ENCODE data around the gene CASP3. TPM values are rescaled to one million over a fixed set of nuclear protein-coding genes. Genes with fewer than 3 reads are reported as not detected.
"Not testable (repeated sequence)": the region's sequence is repeated elsewhere in the genome, so short reads cannot be mapped to it uniquely, and the experiment has no call there.

Gene CASP3
- total and polyA plus RNA-seq, 2 experiments from 2014 or later, result 28.7 to 50.1 TPM

GRCh38 chr4:184632842-184633241 is 16.4 kb downstream of the CASP3 start:
- Histone ChIP-seq H3K4me3 (no peak overlapping the region), H3K36me3 (peaks cover 52% of the 10 kb centered on the region), H3K9me3 (ENCODE audit: low read depth) (no peaks in the 10 kb centered on the region), H3K27me3 (no peaks in the 10 kb centered on the region), H3K27ac (no peak overlapping the region), H3K4me1 (ENCODE audit: low read depth) (no peaks in the 10 kb centered on the region)
- DNase-seq (ENCODE audit: low read depth in 1 of 2, low spot score in 1 of 2), result no peak
- TF ChIP-seq CTCF (IDR thresholded peaks at IDR 0.05; ENCODE audit: low read depth, low read length), result no peak

- no peaks in the 10 kb centered on the region for H3K9me3 ChIP-seq (ENCODE audit: low read depth)
- no peak overlapping the region for H3K27ac ChIP-seq
- H3K4me3 ChIP-seq, result no peak overlapping the region
- no peak for DNase-seq (ENCODE audit: low read depth in 1 of 2, low spot score in 1 of 2)
- no peaks in the 10 kb centered on the region for H3K4me1 ChIP-seq (ENCODE audit: low read depth)
- H3K36me3 ChIP-seq, result peaks cover 36% of the 10 kb centered on the region
- TF ChIP-seq CTCF (IDR thresholded peaks at IDR 0.05; ENCODE audit: low read depth, low read length), result no peak
- no peaks in the 10 kb centered on the region for H3K27me3 ChIP-seq
These were observed 21.1 kb downstream of the CASP3 start for GRCh38 chr4:184628103-184628502.

- H3K27ac ChIP-seq; H3K27me3 ChIP-seq; H3K4me1 ChIP-seq (ENCODE audit: low read depth); H3K9me3 ChIP-seq (ENCODE audit: low read depth); H3K4me3 ChIP-seq; DNase-seq (ENCODE audit: low read depth in 1 of 2, low spot score in 1 of 2): not testable (repeated sequence)
- peaks cover 23% of the 10 kb centered on the region for H3K36me3 ChIP-seq
These were observed 23.3 kb downstream of the CASP3 start for GRCh38 chr4:184625783-184626596.

GRCh38 chr4:184624972-184625554 is 24.2 kb downstream of the CASP3 start:
- no peak overlapping the region for H3K4me3 ChIP-seq
- H3K27ac ChIP-seq, result no peak overlapping the region
- no peak for TF ChIP-seq CTCF (IDR thresholded peaks at IDR 0.05; ENCODE audit: low read depth, low read length)
- peaks cover 14% of the 10 kb centered on the region for H3K36me3 ChIP-seq
- no peak for DNase-seq (ENCODE audit: low read depth in 1 of 2, low spot score in 1 of 2)
- H3K27me3 ChIP-seq, result no peaks in the 10 kb centered on the region
- H3K9me3 ChIP-seq (ENCODE audit: low read depth), result no peaks in the 10 kb centered on the region
- no peaks in the 10 kb centered on the region for H3K4me1 ChIP-seq (ENCODE audit: low read depth)

- not testable (repeated sequence) for H3K27me3 ChIP-seq; H3K27ac ChIP-seq; H3K9me3 ChIP-seq (ENCODE audit: low read depth); DNase-seq (ENCODE audit: low read depth in 1 of 2, low spot score in 1 of 2); H3K4me1 ChIP-seq (ENCODE audit: low read depth); H3K36me3 ChIP-seq; H3K4me3 ChIP-seq
These were observed 24.7 kb downstream of the CASP3 start for GRCh38 chr4:184624504-184624903.

- Histone ChIP-seq H3K36me3 (no peaks in the 10 kb centered on the region), H3K27me3 (no peaks in the 10 kb centered on the region), H3K4me1 (ENCODE audit: low read depth) (no peaks in the 10 kb centered on the region), H3K27ac (no peak overlapping the region), H3K4me3 (no peak overlapping the region), H3K9me3 (ENCODE audit: low read depth) (no peaks in the 10 kb centered on the region)
- TF ChIP-seq CTCF (IDR thresholded peaks at IDR 0.05; ENCODE audit: low read depth, low read length), result no peak
- DNase-seq (ENCODE audit: low read depth in 1 of 2, low spot score in 1 of 2), result no peak
These were observed 27.7 kb downstream of the CASP3 start for GRCh38 chr4:184621518-184621917.
